Stimulated activated CD4-positive, alpha-beta T cell treated with anti-CD3 and anti-CD28 coated beads, Interleukin-12 subunit alpha, Interleukin-12 subunit beta, amount 100 ng/mL, for 24 hours (primary cell): ENCODE results near the gene NOL9.

ENCODE experiments used
- DNase-seq, 2 experiments: peaks; one replicate each; pipeline ENCODE4 v3.0.0-alpha.2; 2020; ENCODE audit warnings: low read depth in 2 of 2

Gene NOL9

DNA sequence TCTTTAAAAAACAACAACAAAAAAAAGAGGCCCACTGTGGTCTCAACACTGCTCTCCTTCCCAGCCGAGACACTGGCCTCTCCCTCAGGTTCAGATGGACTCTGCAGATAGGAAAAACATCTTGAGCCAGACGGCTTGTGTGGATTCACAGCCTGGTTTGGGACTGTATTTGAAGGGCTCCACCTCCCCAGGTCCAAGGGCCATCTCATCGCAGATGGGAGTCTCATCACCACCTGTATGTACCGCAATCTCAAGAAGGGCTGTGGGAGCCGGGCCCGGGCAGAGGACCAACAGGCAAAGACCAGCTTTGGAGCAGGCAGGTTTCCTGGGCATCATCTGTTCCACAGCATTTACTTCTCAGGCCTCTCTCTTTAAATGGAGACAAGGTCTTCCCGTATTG is 35.7 kb upstream of the NOL9 start:
- DNase-seq: no peak

DNA sequence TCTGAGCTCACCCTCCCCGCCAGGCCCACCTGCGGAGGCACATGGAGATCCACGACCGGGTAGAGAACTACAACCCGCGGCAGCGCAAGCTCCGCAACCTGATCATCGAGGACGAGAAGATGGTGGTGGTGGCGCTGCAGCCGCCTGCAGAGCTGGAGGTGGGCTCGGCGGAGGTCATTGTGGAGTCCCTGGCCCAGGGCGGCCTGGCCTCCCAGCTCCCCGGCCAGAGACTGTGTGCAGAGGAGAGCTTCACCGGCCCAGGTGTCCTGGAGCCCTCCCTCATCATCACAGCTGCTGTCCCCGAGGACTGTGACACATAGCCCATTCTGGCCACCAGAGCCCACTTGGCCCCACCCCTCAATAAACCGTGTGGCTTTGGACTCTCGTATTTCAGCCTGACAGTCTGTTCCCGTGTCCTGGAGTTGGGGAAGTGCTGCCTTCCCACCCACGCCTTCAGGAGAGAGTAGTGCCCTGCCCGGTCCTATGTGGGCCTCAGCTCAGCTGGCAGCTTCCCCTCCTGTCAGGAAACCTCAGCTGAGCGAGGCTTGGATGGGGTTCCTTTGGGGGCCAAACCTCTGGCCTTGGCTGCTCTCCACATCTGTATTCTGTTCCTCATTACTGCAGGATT is 34.7 kb upstream of the NOL9 start:
- no peak for DNase-seq

DNA sequence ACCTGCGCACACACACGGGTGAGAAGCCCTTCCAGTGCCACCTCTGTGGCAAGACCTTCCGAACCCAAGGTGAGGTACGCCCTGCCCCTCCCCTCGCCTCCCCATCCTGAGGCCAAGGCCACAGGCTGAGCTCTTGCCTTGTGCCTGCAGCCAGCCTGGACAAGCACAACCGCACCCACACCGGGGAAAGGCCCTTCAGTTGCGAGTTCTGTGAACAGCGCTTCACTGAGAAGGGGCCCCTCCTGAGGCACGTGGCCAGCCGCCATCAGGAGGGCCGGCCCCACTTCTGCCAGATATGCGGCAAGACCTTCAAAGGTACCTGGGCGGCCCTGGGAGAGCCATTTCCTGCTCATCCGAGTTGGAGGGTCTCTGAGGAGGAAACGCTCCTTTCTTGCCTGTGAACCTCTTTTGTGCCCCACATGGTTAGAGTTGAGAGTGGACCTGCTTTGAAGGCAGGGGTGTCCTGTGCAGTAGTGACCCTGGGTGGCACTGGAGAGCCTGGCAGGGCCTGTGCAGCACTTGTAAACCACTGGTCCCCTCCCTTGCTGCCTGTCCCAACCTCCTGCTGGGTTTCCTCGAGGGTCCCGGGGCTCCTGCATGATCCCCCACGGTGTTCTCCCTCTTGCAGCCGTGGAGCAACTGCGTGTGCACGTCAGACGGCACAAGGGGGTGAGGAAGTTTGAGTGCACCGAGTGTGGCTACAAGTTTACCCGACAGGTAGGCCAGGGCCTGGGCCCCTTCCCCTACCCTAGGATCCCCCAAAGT is 34.0 kb upstream of the NOL9 start:
- no peak for DNase-seq

- no peak for DNase-seq
Measured at GRCh38 chr1:6587261-6588005, 33.1 kb upstream of the NOL9 start.

GRCh38 chr1:6586404-6586816 is 32.1 kb upstream of the NOL9 start:
- DNase-seq: no peak

DNA sequence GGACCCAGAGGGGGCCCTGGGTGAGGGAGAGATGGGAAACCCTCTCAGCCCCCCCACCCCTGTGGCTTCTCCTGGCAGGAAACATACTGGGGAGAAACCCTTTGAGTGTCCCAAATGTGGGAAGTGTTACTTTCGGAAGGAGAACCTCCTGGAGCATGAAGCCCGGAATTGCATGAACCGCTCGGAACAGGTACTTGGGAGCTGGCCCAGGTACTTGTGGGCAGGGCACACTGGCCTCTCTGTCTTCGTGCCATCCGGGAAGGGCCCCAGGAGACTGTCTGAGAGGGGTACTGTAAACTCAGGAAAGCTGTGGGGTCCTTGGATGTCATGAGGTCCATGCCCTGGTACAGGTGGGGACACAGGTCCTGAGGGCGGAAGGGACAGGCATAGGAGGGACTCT is 31.5 kb upstream of the NOL9 start:
- DNase-seq: no peak

GRCh38 chr1:6585081-6585722 is 30.9 kb upstream of the NOL9 start:
- no peak for DNase-seq

DNA sequence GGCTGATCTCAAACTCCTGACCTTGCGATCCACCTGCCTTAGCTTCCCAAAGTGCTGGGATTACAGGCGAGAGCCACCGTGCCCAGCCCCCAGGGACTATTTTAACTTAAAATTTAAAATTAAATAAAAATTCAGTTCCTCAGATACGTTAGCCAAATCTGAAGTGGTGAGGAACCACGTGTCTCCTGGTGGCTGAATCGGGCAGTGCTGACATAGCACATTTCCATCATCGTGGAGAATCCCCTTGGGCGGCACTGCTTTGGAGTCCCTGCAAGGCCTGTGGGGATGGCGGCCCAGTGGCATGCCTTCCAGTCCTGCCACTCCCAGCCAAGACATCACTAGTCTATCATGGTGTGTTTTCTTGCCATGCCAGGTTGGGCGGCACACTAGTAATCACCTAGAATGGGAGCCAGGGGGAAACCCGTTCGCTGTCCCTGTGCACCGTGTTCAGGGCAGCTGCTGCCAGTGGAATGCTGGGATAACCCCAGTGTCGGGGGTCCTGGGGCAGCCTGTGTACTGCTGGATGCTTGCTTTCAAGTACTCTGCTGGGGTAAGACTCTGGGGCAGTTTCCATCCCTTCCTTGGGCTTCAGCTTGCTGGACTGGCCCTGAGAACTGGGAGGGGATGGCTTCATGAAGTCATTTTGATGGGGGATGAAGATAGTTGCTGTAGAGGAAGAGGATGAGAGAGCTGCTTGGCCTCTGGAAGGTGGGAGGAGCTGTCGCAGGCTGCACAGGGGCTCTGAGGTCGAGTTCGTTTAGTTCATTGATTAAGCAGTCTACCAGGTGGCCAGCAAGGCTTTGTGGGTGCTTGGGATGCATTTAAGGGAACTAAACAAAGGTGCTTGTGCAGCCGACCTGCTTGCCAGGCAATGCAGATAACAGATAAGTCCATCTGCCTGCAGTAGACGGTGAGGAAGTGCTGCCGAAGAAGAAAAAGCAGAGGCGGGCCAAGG is 30.1 kb upstream of the NOL9 start:
- DNase-seq: no peak

DNA sequence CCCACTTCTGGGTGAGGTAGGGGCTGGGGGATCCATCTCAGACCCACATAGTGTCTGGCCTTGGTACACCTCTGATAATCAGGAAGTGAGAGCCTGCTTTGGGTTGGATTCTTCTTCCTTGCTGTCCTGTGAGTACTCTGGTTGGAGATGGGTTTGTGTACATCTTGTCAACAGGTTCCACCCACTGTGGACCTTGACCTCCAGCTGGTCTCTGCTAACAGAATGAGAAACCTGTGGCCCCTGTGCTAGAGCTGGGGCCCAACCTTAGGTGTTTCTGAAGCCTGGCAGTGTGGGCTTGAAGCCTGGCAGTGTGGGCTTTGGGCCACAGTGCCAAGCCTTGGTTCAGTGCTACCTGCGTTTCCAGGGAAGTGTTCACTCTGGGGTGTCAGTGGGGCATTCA is 28.1 kb upstream of the NOL9 start:
- DNase-seq: no peak

GRCh38 chr1:6581561-6582305 is 27.4 kb upstream of the NOL9 start:
- no peak for DNase-seq

GRCh38 chr1:6580593-6581409 is 26.5 kb upstream of the NOL9 start:
- DNase-seq: no peak

DNA sequence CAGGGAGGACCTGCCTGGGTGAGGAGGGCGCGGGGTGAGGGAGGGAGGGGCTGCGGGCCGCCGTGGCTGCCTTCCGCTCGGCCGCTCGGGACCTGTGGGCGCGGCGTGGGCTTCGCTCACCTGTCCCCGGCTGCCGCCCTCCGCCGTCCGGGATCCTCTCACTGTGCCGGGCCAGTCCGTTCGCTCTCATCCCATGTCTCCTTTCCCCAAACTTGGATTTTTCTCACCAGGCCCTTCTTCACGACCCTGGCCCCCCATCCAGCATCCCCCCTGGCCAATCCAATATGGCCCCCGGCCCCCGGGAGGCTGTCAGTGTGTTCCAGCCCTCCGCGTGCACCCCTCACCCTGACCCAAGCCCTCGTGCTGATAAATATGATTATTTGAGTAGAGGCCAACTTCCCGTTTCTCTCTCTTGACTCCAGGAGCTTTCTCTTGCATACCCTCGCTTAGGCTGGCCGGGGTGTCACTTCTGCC is 25.8 kb upstream of the NOL9 start:
- DNase-seq: no peak

DNA sequence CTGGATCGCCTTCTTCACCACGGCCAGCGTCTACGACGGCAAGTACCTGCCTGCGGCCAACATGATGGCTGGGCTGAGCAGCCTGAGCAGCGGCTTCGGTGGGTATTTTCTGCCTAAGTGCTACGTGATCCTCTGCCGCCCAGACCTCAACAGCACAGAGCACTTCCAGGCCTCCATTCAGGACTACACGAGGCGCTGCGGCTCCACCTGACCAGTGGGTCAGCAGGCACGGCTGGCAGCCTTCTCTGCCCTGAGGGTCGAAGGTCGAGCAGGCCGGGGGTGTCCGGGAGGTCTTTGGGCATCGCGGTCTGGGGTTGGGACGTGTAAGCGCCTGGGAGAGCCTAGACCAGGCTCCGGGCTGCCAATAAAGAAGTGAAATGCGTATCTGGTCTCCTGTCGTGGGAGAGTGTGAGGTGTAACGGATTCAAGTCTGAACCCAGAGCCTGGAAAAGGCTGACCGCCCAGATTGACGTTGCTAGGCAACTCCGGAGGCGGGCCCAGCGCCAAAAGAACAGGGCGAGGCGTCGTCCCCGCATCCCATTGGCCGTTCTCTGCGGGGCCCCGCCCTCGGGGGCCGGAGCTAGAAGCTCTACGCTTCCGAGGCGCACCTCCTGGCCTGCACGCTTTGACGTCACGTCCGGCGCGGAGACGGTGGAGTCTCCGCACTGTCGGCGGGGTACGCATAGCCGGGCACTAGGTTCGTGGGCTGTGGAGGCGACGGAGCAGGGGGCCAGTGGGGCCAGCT is 25.2 kb upstream of the NOL9 start, which contains the start of gene ZBTB48:
ZBTB48 (plus strand) TSS at position 621 of the 745 bp plus-strand sequence. CDS start 616 bp downstream, outside the sequence.
- DNase-seq: peak; percentile 91 to 97

GRCh38 chr1:6578624-6579373 is 24.5 kb upstream of the NOL9 start:
- no peak for DNase-seq

DNA sequence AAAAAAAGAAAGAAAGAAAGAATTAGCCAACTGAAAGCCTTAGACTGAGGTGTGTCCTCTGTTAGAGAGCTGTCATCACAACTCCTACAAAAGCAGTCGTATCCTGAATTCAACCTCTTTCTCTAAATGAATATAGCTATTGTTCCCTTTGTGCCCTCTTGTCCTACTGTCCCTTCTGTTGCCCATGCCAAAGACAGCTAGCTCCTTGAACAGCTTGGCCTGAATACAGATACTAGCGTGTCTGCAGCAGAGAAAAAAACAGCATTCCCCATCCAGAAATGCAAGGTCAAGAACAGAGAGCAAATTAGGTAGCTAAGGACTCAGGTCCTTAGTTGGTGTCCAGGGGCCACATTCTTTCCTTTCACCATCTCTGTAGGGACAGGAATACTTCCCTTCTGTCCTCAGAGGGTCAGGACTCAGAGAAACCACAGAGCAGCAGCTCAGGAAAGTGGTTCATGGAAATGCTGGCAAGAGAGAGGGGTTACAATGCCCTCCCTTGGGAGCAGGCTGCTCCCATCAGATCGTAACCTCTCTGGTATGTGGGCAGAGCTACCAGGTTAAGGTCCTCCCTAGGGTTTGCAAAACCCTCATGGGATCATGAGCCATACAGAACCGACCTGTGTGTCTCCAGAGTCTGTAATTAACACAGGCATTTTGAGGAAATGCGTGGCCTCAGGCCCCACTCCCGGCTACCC is 23.7 kb upstream of the NOL9 start:
- no peak for DNase-seq

GRCh38 chr1:6574818-6575217 is 20.5 kb upstream of the NOL9 start:
- DNase-seq: no peak

GRCh38 chr1:6574025-6574620 is 19.8 kb upstream of the NOL9 start:
- DNase-seq: no peak
